ENCODE results near the gene DLG2.

GRCh38 chr11:85123752-85124231, 503.4 kb downstream of the DLG2 start:
- TF ChIP-seq, protein P1, sequence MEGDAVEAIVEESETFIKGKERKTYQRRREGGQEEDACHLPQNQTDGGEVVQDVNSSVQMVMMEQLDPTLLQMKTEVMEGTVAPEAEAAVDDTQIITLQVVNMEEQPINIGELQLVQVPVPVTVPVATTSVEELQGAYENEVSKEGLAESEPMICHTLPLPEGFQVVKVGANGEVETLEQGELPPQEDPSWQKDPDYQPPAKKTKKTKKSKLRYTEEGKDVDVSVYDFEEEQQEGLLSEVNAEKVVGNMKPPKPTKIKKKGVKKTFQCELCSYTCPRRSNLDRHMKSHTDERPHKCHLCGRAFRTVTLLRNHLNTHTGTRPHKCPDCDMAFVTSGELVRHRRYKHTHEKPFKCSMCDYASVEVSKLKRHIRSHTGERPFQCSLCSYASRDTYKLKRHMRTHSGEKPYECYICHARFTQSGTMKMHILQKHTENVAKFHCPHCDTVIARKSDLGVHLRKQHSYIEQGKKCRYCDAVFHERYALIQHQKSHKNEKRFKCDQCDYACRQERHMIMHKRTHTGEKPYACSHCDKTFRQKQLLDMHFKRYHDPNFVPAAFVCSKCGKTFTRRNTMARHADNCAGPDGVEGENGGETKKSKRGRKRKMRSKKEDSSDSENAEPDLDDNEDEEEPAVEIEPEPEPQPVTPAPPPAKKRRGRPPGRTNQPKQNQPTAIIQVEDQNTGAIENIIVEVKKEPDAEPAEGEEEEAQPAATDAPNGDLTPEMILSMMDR (IDR thresholded peaks at IDR 0.05; ENCODE audit: low read depth, low read length, poor library complexity, severe bottlenecking), result no peak
- TF ChIP-seq EZH2phosphoT487 (IDR thresholded peaks at IDR 0.05; ENCODE audit: borderline replicate concordance, low read length), result no peak

Measured in DOHH2 (cell line).